Measurements from ENCODE around the gene SEMA5A.
"Not testable (repeated sequence)": the region's sequence is repeated elsewhere in the genome, so short reads cannot be mapped to it uniquely, and the experiment has no call there.

SEMA5A gene

GRCh38 chr5:9419794-9420193 is 126.1 kb downstream of the SEMA5A start:
- DNase-seq, result no peak

GRCh38 chr5:9415566-9415965 is 130.3 kb downstream of the SEMA5A start:
- DNase-seq, result no peak
- in situ Hi-C loops (cut with MboI; ENCODE audit: low pct_unique_long_range_greater_than_20kb, low sequenced_read_pairs), result no loop called here

More at GRCh38 chr5:9419794-9420193, 126.1 kb downstream of the SEMA5A start:
- in situ Hi-C loops (cut with MboI; ENCODE audit: low pct_unique_long_range_greater_than_20kb, low sequenced_read_pairs), result no loop called here

- in situ Hi-C loops (cut with MboI; ENCODE audit: low pct_unique_long_range_greater_than_20kb, low sequenced_read_pairs), result no loop called here
- DNase-seq, result no peak
Observed at GRCh38 chr5:9415091-9415490, 130.8 kb downstream of the SEMA5A start.

- DNase-seq, result no peak
- in situ Hi-C loops (cut with MboI; ENCODE audit: low pct_unique_long_range_greater_than_20kb, low sequenced_read_pairs), result no loop called here
Observed at GRCh38 chr5:9411142-9411541, 134.7 kb downstream of the SEMA5A start.

- DNase-seq, result no peak
- in situ Hi-C loops (cut with MboI; ENCODE audit: low pct_unique_long_range_greater_than_20kb, low sequenced_read_pairs), result no loop called here
Observed at GRCh38 chr5:9409413-9409960, 136.4 kb downstream of the SEMA5A start.

GRCh38 chr5:9408964-9409363 is 136.9 kb downstream of the SEMA5A start:
- in situ Hi-C loops (cut with MboI; ENCODE audit: low pct_unique_long_range_greater_than_20kb, low sequenced_read_pairs), result no loop called here
- DNase-seq, result no peak

GRCh38 chr5:9405196-9405754 is 140.6 kb downstream of the SEMA5A start:
- in situ Hi-C loops (cut with MboI; ENCODE audit: low pct_unique_long_range_greater_than_20kb, low sequenced_read_pairs), result no loop called here

GRCh38 chr5:9401786-9402472 is 143.9 kb downstream of the SEMA5A start:
- DNase-seq, result no peak
- in situ Hi-C loops (cut with MboI; ENCODE audit: low pct_unique_long_range_greater_than_20kb, low sequenced_read_pairs), result no loop called here

More at GRCh38 chr5:9405196-9405754, 140.6 kb downstream of the SEMA5A start:
- DNase-seq, result no peak

GRCh38 chr5:9399783-9400182 is 146.1 kb downstream of the SEMA5A start:
- DNase-seq; in situ Hi-C loops (cut with MboI; ENCODE audit: low pct_unique_long_range_greater_than_20kb, low sequenced_read_pairs): not testable (repeated sequence)

GRCh38 chr5:9399094-9399493 is 146.8 kb downstream of the SEMA5A start:
- no peak for DNase-seq
- in situ Hi-C loops (cut with MboI; ENCODE audit: low pct_unique_long_range_greater_than_20kb, low sequenced_read_pairs), result no loop called here

GRCh38 chr5:9398227-9398626 is 147.6 kb downstream of the SEMA5A start:
- in situ Hi-C loops (cut with MboI; ENCODE audit: low pct_unique_long_range_greater_than_20kb, low sequenced_read_pairs), result no loop called here
- no peak for DNase-seq

GRCh38 chr5:9396285-9396770 is 149.5 kb downstream of the SEMA5A start:
- in situ Hi-C loops (cut with MboI; ENCODE audit: low pct_unique_long_range_greater_than_20kb, low sequenced_read_pairs), result no loop called here
- no peak for DNase-seq

GRCh38 chr5:9395706-9396105 is 150.2 kb downstream of the SEMA5A start:
- in situ Hi-C loops (cut with MboI; ENCODE audit: low pct_unique_long_range_greater_than_20kb, low sequenced_read_pairs), result no loop called here
- no peak for DNase-seq

GRCh38 chr5:9394221-9394620 is 151.7 kb downstream of the SEMA5A start:
- in situ Hi-C loops (cut with MboI; ENCODE audit: low pct_unique_long_range_greater_than_20kb, low sequenced_read_pairs), result no loop called here
- DNase-seq, result no peak

GRCh38 chr5:9392625-9393024 is 153.2 kb downstream of the SEMA5A start:
- in situ Hi-C loops (cut with MboI; ENCODE audit: low pct_unique_long_range_greater_than_20kb, low sequenced_read_pairs), result no loop called here
- DNase-seq, result no peak

- in situ Hi-C loops (cut with MboI; ENCODE audit: low pct_unique_long_range_greater_than_20kb, low sequenced_read_pairs), result no loop called here
- no peak for DNase-seq
Observed at GRCh38 chr5:9391080-9391479, 154.8 kb downstream of the SEMA5A start.

- DNase-seq, result no peak
- in situ Hi-C loops (cut with MboI; ENCODE audit: low pct_unique_long_range_greater_than_20kb, low sequenced_read_pairs), result no loop called here
Observed at GRCh38 chr5:9390113-9390512, 155.8 kb downstream of the SEMA5A start.

GRCh38 chr5:9388941-9389674 is 156.8 kb downstream of the SEMA5A start:
- DNase-seq, result no peak
- in situ Hi-C loops (cut with MboI; ENCODE audit: low pct_unique_long_range_greater_than_20kb, low sequenced_read_pairs), result no loop called here

GRCh38 chr5:9387879-9388278 is 158.0 kb downstream of the SEMA5A start:
- in situ Hi-C loops (cut with MboI; ENCODE audit: low pct_unique_long_range_greater_than_20kb, low sequenced_read_pairs), result no loop called here
- DNase-seq, result no peak

GRCh38 chr5:9386945-9387344 is 158.9 kb downstream of the SEMA5A start:
- in situ Hi-C loops (cut with MboI; ENCODE audit: low pct_unique_long_range_greater_than_20kb, low sequenced_read_pairs), result no loop called here
- DNase-seq, result no peak

All from KBM-7 (cell line).